Myometrial cell (primary cell): ENCODE measurements around the gene CXADR. TPM values are rescaled to one million over a fixed set of nuclear protein-coding genes. Genes with fewer than 3 reads are reported as not detected.

Source experiments
- total RNA-seq: library from RNA; depleted of rRNA; stranded (reverse); fragments of >200 nt; gene quantifications from 2 replicates; pipeline ENCODE4 v1.2.3, GENCODE V29; 2015

Gene CXADR
- 0.86 and 3.5 TPM in 2 replicates for total RNA-seq

DNA sequence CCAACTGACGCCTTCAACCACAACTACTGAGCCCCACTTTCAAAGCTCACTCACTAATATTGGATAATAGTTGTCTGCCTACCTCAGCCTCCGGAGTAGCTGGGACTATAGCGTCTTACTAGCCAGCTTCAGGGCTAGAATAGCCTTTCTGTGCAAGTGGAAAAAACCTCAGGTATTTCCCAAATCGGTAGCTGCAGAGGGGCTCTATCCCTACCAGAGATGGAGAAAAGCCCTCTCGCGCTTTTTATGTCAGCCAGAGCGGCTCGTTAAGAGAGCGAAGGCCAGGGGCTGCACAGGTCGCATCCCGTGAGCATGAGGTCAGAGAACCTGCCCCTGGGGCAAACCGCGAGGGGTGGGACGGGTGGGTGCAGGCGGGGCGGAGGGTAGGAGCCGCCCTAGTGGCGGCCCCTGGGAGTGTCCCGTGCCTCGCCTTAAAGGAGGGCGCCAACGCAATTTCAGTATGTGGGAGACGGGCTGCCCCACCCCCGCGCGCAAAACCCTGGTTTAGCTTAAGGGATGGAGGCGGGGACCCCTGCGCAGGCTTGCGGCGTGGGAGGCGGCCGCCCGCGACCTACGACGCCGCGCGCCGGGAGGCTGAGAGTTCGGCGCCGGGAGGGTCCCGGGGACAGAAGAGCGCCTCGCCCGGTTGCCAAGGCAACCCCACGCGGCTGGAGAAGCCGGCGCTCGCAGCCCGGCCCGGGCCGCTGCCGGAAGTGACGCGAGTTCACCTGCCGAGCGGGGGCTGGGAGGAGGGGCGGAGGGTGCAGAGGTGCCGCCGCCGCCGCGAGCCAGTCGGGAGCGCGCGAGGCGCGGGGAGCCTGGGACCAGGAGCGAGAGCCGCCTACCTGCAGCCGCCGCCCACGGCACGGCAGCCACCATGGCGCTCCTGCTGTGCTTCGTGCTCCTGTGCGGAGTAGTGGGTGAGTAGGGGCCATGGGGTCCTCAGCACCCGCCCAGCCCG, at the start of gene CXADR:
Gene CXADR, plus strand, starts transcription at position 791 of the 961 bp plus-strand sequence. Its CDS starts 87 bp downstream, at position 878.

DNA sequence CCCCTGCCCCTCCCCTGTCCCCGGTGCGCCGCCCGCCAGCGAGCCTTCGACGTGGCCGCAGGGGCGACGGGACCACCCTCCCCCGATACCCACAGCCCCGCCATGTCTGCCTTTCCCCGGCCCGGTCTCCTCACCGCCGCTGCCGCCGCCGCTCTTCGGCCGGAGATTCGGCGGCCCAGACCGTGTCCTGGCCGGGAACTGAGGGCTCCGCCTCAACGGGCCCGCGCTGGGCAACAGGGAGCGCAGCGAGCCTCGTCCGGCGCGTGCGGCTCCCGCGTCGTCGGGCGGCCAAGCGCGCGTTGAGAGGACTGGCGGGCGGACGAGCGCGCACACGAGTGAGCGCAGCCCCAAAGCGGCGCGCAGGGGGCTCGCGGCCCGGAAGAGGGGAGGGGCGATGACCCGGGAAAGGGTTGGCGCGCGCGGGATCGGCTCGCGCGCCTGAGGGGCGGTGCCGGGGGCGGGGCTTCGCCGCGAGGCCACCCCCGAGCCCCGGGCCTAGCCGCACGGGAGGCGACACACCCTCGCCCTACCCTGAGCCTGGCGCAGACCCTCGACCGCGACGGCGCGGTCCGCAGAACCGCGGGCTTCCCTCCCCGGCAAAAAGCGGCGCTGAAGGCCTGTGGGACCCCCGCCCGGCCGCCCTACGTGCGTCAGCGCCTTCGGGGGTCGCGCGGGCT, 99.9 kb downstream of the CXADR start, which contains the start of gene BTG3:
Gene BTG3, minus strand, starts transcription at position 337 of the 677 bp plus-strand sequence. CDS start 3,757 bp downstream, outside the sequence.

Other genes with a start within 250 kb of the CXADR start
- 36.7 and 41.5 TPM in 2 replicates for gene BTG3, start 99.9 kb downstream of the CXADR start, total RNA-seq